IMR-90 (cell line): ENCODE data around the gene PRKCA. TPM values are rescaled to one million over a fixed set of nuclear protein-coding genes. Genes with fewer than 3 reads are reported as not detected.

Experiments
- ATAC-seq: fragments of 200-7000 bp; cut with Tn5 transposase; 2 replicates; pipeline ENCODE4 v1.9.1; 2020; ENCODE audit warnings: low read depth, mild to moderate bottlenecking, moderate library complexity
- BruUV-seq: library from RNA; stranded (reverse); fragments of 400-500 nt; replicated peaks from 2 replicates; lab custom pipeline; 2021; lab: Mats Ljungman, UMichigan
- CTCF ChIA-PET: fragments of 300-600 bp; formaldehyde crosslinking; extraction: SDS; loops from one replicate; lab custom pipeline; 2021; ENCODE audit warnings: antibody characterized with exemption; lab: Yijun Ruan, JAX
- POLR2A ChIA-PET: fragments of 300-600 bp; sonication (Branson Sonifier 250); formaldehyde crosslinking; loops from one replicate; lab custom pipeline; 2022; ENCODE audit warnings: antibody characterized with exemption; ENCODE audit not compliant: unreplicated experiment; lab: Charles Lee
- DNase-seq: peaks from one replicate; pipeline ENCODE4 v3.0.0; 2013
- H2AFZ ChIP-seq: replicated peaks from 2 replicates; pipeline ENCODE3; 2013; ENCODE audit warnings: low read length, mild to moderate bottlenecking; ENCODE audit not compliant: poor library complexity
- H2AK5ac ChIP-seq: 2 replicates; pipeline ENCODE4 v1.6.1; 2013; ENCODE audit warnings: low read depth, low read length, inconsistent platforms
- H2AK9ac ChIP-seq: replicated peaks from 2 replicates; pipeline ENCODE3; 2013; ENCODE audit warnings: mild to moderate bottlenecking, low read depth, low read length, moderate library complexity; ENCODE audit not compliant: poor library complexity
- H2BK120ac ChIP-seq: 2 replicates; pipeline ENCODE4 v1.6.1; 2013; ENCODE audit warnings: low read depth, low read length, inconsistent platforms
- H2BK15ac ChIP-seq: 3 replicates; pipeline ENCODE4 v1.6.1; 2013; ENCODE audit warnings: low read depth, low read length, inconsistent platforms
- H2BK20ac ChIP-seq: 2 replicates; pipeline ENCODE4 v1.6.1; 2013; ENCODE audit warnings: low read depth, mild to moderate bottlenecking, inconsistent platforms, low read length, moderate library complexity
- H2BK5ac ChIP-seq: 2 replicates; pipeline ENCODE4 v1.6.1; 2013; ENCODE audit warnings: mild to moderate bottlenecking, low read depth, low read length, inconsistent platforms; ENCODE audit not compliant: poor library complexity, severe bottlenecking
- H3K14ac ChIP-seq: replicated peaks from 2 replicates; pipeline ENCODE4 v1.6.1; 2013; ENCODE audit warnings: low read depth, low read length, inconsistent platforms
- H3K18ac ChIP-seq: 2 replicates; pipeline ENCODE4 v1.6.1; 2013; ENCODE audit warnings: low read depth, low read length, control low read depth
- H3K23ac ChIP-seq: 2 replicates; pipeline ENCODE4 v1.6.1; 2013; ENCODE audit warnings: low read depth, low read length, inconsistent platforms
- H3K27ac ChIP-seq: 2 replicates; pipeline ENCODE4 v1.5.1; 2013; ENCODE audit warnings: mild to moderate bottlenecking, control low read depth, low read length; ENCODE audit not compliant: insufficient read depth
- H3K27me3 ChIP-seq: 2 replicates; pipeline ENCODE4 v1.6.1; 2013; ENCODE audit warnings: low read length; ENCODE audit not compliant: control insufficient read depth, insufficient read depth
- H3K36me3 ChIP-seq: 2 replicates; pipeline ENCODE4 v1.6.1; 2013; ENCODE audit warnings: low read length, mixed read lengths; ENCODE audit not compliant: control insufficient read depth, insufficient read depth
- H3K4ac ChIP-seq: 2 replicates; pipeline ENCODE4 v1.6.1; 2013; ENCODE audit warnings: low read depth, low read length, inconsistent platforms
- H3K4me1 ChIP-seq: 2 replicates; pipeline ENCODE4 v1.6.1; 2013; ENCODE audit warnings: low read length, mixed read lengths; ENCODE audit not compliant: control insufficient read depth, insufficient read depth
- H3K4me2 ChIP-seq: 2 replicates; pipeline ENCODE4 v1.6.1; 2013; ENCODE audit warnings: low read depth, mild to moderate bottlenecking, control low read depth, low read length, moderate library complexity
- H3K4me3 ChIP-seq: 2 replicates; pipeline ENCODE4 v1.5.1; 2013; ENCODE audit warnings: low read depth, mild to moderate bottlenecking, control low read depth, low read length, moderate library complexity; ENCODE audit not compliant: insufficient read depth
- H3K56ac ChIP-seq: 2 replicates; pipeline ENCODE4 v1.6.1; 2013; ENCODE audit warnings: low read length, inconsistent platforms; ENCODE audit not compliant: insufficient read depth; ENCODE audit errors: extremely low read depth
- H3K79me1 ChIP-seq, 2 experiments: 2 replicates each; pipeline ENCODE4 v1.6.1; 2013; ENCODE audit warnings: low read length in 2 of 2, inconsistent platforms in 1 of 2, low read depth in 1 of 2
- H3K9ac ChIP-seq: 2 replicates; pipeline ENCODE4 v1.6.1; 2013; ENCODE audit warnings: low read depth, low read length, control low read depth
- H3K9me1 ChIP-seq: 2 replicates; pipeline ENCODE4 v1.6.1; 2013; ENCODE audit warnings: low read length, inconsistent platforms; ENCODE audit not compliant: insufficient read depth
- H3K9me3 ChIP-seq: 2 replicates; pipeline ENCODE4 v1.6.1; 2013; ENCODE audit warnings: low read length; ENCODE audit not compliant: control insufficient read depth, insufficient read depth
- H4K20me1 ChIP-seq: 2 replicates; pipeline ENCODE4 v1.6.1; 2013; ENCODE audit warnings: low read length, inconsistent platforms; ENCODE audit not compliant: insufficient read depth
- H4K5ac ChIP-seq: 2 replicates; pipeline ENCODE4 v1.6.1; 2013; ENCODE audit warnings: mild to moderate bottlenecking, low read depth, low read length, control low read depth
- H4K8ac ChIP-seq, 2 experiments: 2 replicates each; pipeline ENCODE4 v1.6.1; 2013; ENCODE audit warnings: low read depth in 2 of 2, low read length in 2 of 2, control low read depth in 1 of 2, inconsistent platforms in 1 of 2
- H4K91ac ChIP-seq: 2 replicates; pipeline ENCODE4 v1.6.1; 2013; ENCODE audit warnings: low read depth, low read length, inconsistent platforms; ENCODE audit not compliant: insufficient read depth
- MAFK ChIP-seq: IDR thresholded peaks from 2 replicates; pipeline ENCODE4 v1.6.1; 2012; ENCODE audit warnings: low read depth, low read length, improper control_type of control experiment
- RAD21 ChIP-seq: IDR thresholded peaks from 2 replicates; pipeline ENCODE4 v1.6.1; 2012; ENCODE audit warnings: low read length, improper control_type of control experiment
- SMC3 ChIP-seq: fragments of 150-350 bp; IDR thresholded peaks from 2 replicates; pipeline ENCODE4 v1.6.1; 2016; ENCODE audit warnings: low read depth, mild to moderate bottlenecking, antibody characterized with exemption, low read length, moderate library complexity
- WGBS, 2 experiments: methylation state at CpG; one replicate each; pipeline versions ENCODE4 v1.1.5 to v1.1.7; 2013; ENCODE audit warnings: missing lambda C conversion rate in 2 of 2; ENCODE audit not compliant: insufficient read length in 1 of 2; ENCODE audit errors: extremely low coverage in 2 of 2; 5-methylcytosine and 5-hydroxymethylcytosine counted together
- dilution Hi-C: fragments of 300-500 bp; cut with HindIII; formaldehyde crosslinking; loops from one replicate; pipeline ENCODE4 v1.14.3; 2018; ENCODE audit warnings: low sequenced_read_pairs; ENCODE audit not compliant: unreplicated experiment
- in situ Hi-C: fragments of 300-500 bp; cut with MboI; formaldehyde crosslinking; loops from 3 replicates; pipeline ENCODE4 v1.14.3; 2019; ENCODE audit warnings: low sequenced_read_pairs, inconsistent platforms, mixed read lengths
- intact Hi-C: fragments of 100-400 bp; cut with micrococcal nuclease; formaldehyde crosslinking; loops from 2 replicates; pipeline ENCODE4 v1.10.0; 2022
- polyA plus RNA-seq, 3 experiments: library from polyadenylated mRNA; depleted of rRNA; stranded (reverse); fragments of >200 nt; gene quantifications; 2 replicates each; pipeline ENCODE4 v1.2.3, GENCODE V29; 2012; ENCODE audit warnings: low replicate concordance in 1 of 3
- total RNA-seq: library from RNA; depleted of rRNA; stranded (reverse); fragments of >200 nt; gene quantifications from 2 replicates; pipeline ENCODE4 v1.2.3, GENCODE V29; 2012
- TF ChIP-seq, protein P1 (sequence below): conservative IDR thresholded peaks from 2 replicates; pipeline ENCODE4 v1.5.1; 2012; ENCODE audit warnings: mild to moderate bottlenecking, low read depth, low read length, improper control_type of control experiment

The PRKCA gene
- total and polyA plus RNA-seq, 2 of the 4 experiments (the other 2 are of a cell fraction) = 31.0 to 46.0 TPM

DNA sequence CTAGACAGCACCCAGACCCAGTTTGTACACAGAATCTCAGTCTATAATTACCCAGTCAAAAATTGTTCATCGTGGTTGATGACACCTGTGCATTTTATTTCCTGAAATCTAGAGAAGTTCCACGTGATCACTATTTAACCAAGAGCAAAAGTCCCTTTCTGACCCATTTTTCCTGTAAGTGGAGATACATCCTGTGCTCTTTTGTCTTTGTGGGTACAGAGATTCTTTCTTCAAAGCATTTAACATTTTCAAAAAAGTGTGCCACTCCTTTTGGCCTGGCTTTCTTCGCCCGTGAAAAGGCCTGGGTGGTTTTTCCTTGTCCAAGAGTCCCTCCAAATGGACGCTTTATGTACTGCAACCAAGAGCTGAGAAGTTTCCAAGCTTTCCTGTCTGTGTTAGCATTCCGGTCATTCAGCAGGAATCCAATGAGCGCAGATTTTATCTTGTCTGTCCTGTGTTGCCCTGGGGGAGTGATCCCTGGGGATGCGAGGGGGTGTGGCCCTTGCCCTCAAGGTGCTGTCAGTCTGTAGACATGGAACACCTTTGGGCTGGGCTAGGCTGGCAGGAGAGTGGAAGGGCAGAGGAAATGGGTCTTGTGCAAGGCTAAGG lies 371.4 kb downstream of the PRKCA start:
- 28% methylated on average over 5 of the region's 8 CpGs; no CpG with 5 or more reads in 1 of the 2 experiments for WGBS, 2 experiments
- DNase-seq = peak; percentile 72
- Histone ChIP-seq H3K27me3 (no peaks in the 10 kb centered on the region), H2BK120ac (no peak overlapping the region), H4K5ac (no peak overlapping the region), H2AFZ (peak overlapping the region; percentile 14), H3K9ac (no peak overlapping the region), H3K9me3 (peaks cover 4% of the 10 kb centered on the region), H2AK5ac (peak overlapping the region; percentile 32), H3K18ac (no peak overlapping the region), H3K56ac (no peak overlapping the region), H4K91ac (no peak overlapping the region), H3K4me1 (peaks cover 4% of the 10 kb centered on the region), H3K27ac (no peak overlapping the region), H3K4ac (no peak overlapping the region), H2AK9ac (no peak overlapping the region), H4K8ac (no peak overlapping the region), H2BK5ac (no peak overlapping the region), H2BK15ac (no peak overlapping the region), H2BK20ac (no peak overlapping the region), H3K36me3 (no peaks in the 10 kb centered on the region), H3K23ac (no peak overlapping the region), H3K4me3 (no peak overlapping the region), H3K14ac (no peak overlapping the region), H3K9me1 (peaks cover 3% of the 10 kb centered on the region; the same call in 1 of the 2 replicates), H3K4me2 (no peak overlapping the region), H4K20me1 (peaks cover 24% of the 10 kb centered on the region), H3K79me1 (peaks cover 9 to 39% of the 10 kb centered on the region in 2 experiments; a peak in 3 of 4 replicates)
- TF ChIP-seq RAD21 (peak; percentile 92), SMC3 (peak; percentile 79), MAFK (no peak)
- TF ChIP-seq, protein P1, sequence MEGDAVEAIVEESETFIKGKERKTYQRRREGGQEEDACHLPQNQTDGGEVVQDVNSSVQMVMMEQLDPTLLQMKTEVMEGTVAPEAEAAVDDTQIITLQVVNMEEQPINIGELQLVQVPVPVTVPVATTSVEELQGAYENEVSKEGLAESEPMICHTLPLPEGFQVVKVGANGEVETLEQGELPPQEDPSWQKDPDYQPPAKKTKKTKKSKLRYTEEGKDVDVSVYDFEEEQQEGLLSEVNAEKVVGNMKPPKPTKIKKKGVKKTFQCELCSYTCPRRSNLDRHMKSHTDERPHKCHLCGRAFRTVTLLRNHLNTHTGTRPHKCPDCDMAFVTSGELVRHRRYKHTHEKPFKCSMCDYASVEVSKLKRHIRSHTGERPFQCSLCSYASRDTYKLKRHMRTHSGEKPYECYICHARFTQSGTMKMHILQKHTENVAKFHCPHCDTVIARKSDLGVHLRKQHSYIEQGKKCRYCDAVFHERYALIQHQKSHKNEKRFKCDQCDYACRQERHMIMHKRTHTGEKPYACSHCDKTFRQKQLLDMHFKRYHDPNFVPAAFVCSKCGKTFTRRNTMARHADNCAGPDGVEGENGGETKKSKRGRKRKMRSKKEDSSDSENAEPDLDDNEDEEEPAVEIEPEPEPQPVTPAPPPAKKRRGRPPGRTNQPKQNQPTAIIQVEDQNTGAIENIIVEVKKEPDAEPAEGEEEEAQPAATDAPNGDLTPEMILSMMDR = peak; percentile 82
- POLR2A ChIA-PET = no interaction called here
- ATAC-seq = peak; percentile 94
- BruUV-seq = no TSS peak
- in situ Hi-C loops = loop anchor here (25.0 kb wide), 1 partner anchor 1436 kb away; no protein-coding TSS in a partner anchor
- CTCF ChIA-PET = interaction anchor here (0.5 to 0.6 kb wide), 2 partner anchors 28 to 322 kb away, joined by 3 read pairs; no protein-coding TSS in a partner anchor
- intact Hi-C loops = loop anchor here (1.0 to 2.0 kb wide), 4 partner anchors 107 to 473 kb away; partner anchors contain the start of gene PRKCA
- dilution Hi-C loops = no loop called here
